GM12878 (cell line): ENCODE data around the gene TCOF1. TPM values are rescaled to one million over a fixed set of nuclear protein-coding genes. Genes with fewer than 3 reads are reported as not detected.

Experiments
- ATAC-seq: fragments of 200-7000 bp; cut with Tn5 transposase; 3 replicates; pipeline ENCODE4 v1.9.1; 2020; ENCODE audit warnings: mild to moderate bottlenecking, moderate library complexity
- BruUV-seq: library from RNA; stranded (reverse); fragments of 400-500 nt; replicated peaks from 2 replicates; lab custom pipeline; 2021; lab: Mats Ljungman, UMichigan
- CTCF ChIA-PET: fragments of 300-600 bp; sonication (Branson Sonifier 250); formaldehyde crosslinking; extraction: SDS; loops from one replicate; lab custom pipeline; 2021; ENCODE audit warnings: inconsistent platforms; lab: Yijun Ruan, JAX
- POLR2A ChIA-PET: fragments of 350-600 bp; formaldehyde crosslinking; extraction: SDS; loops from one replicate; lab custom pipeline; 2021; ENCODE audit warnings: inconsistent platforms; lab: Charles Lee
- RAD21 ChIA-PET: fragments of 300-600 bp; sonication (Branson Sonifier 250); formaldehyde crosslinking; loops from one replicate; lab custom pipeline; 2023; ENCODE audit warnings: antibody characterized with exemption; ENCODE audit not compliant: unreplicated experiment; lab: Charles Lee
- SMC1A ChIA-PET: fragments of 300-600 bp; sonication (Branson Sonifier 250); formaldehyde crosslinking; loops from one replicate; lab custom pipeline; 2023; ENCODE audit not compliant: unreplicated experiment, uncharacterized antibody; lab: Charles Lee
- DNase-seq: peaks from one replicate; pipeline ENCODE4 v3.0.0-alpha.2; 2011; ENCODE audit warnings: low read depth, low spot score
- FAIRE-seq: peaks from 3 replicates; lab custom pipeline; 2011; peaks lifted over from hg19 to GRCh38; lab: Jason Lieb, UNC
- H2AFZ ChIP-seq: 2 replicates; pipeline ENCODE4 v1.6.0; 2011; ENCODE audit warnings: low read depth, low read length, control low read depth; ENCODE audit not compliant: control insufficient read depth
- H3K27ac ChIP-seq: 2 replicates; pipeline ENCODE4 v1.5.1; 2011; ENCODE audit warnings: control low read depth; ENCODE audit not compliant: control insufficient read depth, insufficient read depth
- H3K27me3 ChIP-seq, 2 experiments: replicated peaks in 1 of 2; 2 replicates each; pipeline versions ENCODE4 v1.6.0 to v1.6.1; 2011; ENCODE audit warnings: low read length in 1 of 2; ENCODE audit not compliant: control insufficient read depth in 2 of 2, insufficient read depth in 2 of 2
- H3K36me3 ChIP-seq, 2 experiments: 2 replicates each; pipeline ENCODE4 v1.5.1; 2011; ENCODE audit warnings: low read length in 1 of 2; ENCODE audit not compliant: control insufficient read depth in 2 of 2, insufficient read depth in 2 of 2
- H3K4me1 ChIP-seq: 2 replicates; pipeline ENCODE4 v1.6.1; 2011; ENCODE audit warnings: mild to moderate bottlenecking, low read length, moderate library complexity, mixed read lengths; ENCODE audit not compliant: control insufficient read depth, insufficient read depth
- H3K4me2 ChIP-seq: 2 replicates; pipeline ENCODE4 v1.6.0; 2011; ENCODE audit warnings: control low read depth; ENCODE audit not compliant: control insufficient read depth, insufficient read depth
- H3K4me3 ChIP-seq: fragments of 200-600 bp; sonication (generic); 2 replicates; pipeline ENCODE4 v1.5.1; 2016
- H3K79me2 ChIP-seq: 2 replicates; pipeline ENCODE4 v1.6.0; 2011; ENCODE audit warnings: low read length; ENCODE audit not compliant: control insufficient read depth, insufficient read depth
- H3K9ac ChIP-seq: 2 replicates; pipeline ENCODE4 v1.8.0; 2011; ENCODE audit warnings: low read length, control low read depth, mixed read lengths; ENCODE audit not compliant: control insufficient read depth, insufficient read depth
- H3K9me3 ChIP-seq: replicated peaks from 3 replicates; pipeline ENCODE4 v1.5.1; 2011; ENCODE audit warnings: mild to moderate bottlenecking, low read length; ENCODE audit not compliant: control insufficient read depth, insufficient read depth
- H4K20me1 ChIP-seq: 2 replicates; pipeline ENCODE4 v1.6.0; 2011; ENCODE audit not compliant: control insufficient read depth, insufficient read depth
- NFYA ChIP-seq: IDR thresholded peaks from 2 replicates; pipeline ENCODE4 v1.6.1; 2011; ENCODE audit warnings: low read depth, mild to moderate bottlenecking, low read length, improper control_type of control experiment, borderline replicate concordance
- PAX5 ChIP-seq: IDR thresholded peaks from 2 replicates; pipeline ENCODE4 v1.6.1; 2011; ENCODE audit warnings: low read depth, low read length, borderline replicate concordance
- RFX5 ChIP-seq: IDR thresholded peaks from 2 replicates; pipeline ENCODE4 v1.6.1; 2011; ENCODE audit warnings: low read depth, low read length, improper control_type of control experiment
- SUPT20H ChIP-seq: IDR thresholded peaks from 2 replicates; pipeline ENCODE4 v1.6.1; 2011; ENCODE audit warnings: low read depth, mild to moderate bottlenecking, low read length, moderate library complexity, borderline replicate concordance; ENCODE audit not compliant: control insufficient read depth
- ZBTB11 ChIP-seq: fragments of 450-650 bp; formaldehyde crosslinking; IDR thresholded peaks from 2 replicates; pipeline ENCODE4 v1.5.0; 2022; ENCODE audit warnings: mild to moderate bottlenecking, missing genetic modification characterization
- WGBS: methylation state at CpG from one replicate; pipeline ENCODE4 v1.1.6; 2016; ENCODE audit warnings: low lambda C conversion rate; ENCODE audit not compliant: insufficient replicate concordance, insufficient coverage; ENCODE audit errors: missing lambda C conversion rate; 5-methylcytosine and 5-hydroxymethylcytosine counted together
- in situ Hi-C: fragments of 300-500 bp; cut with MboI; formaldehyde crosslinking; loops from 9 replicates; pipeline ENCODE4 v1.14.3; 2018; ENCODE audit warnings: mixed read lengths
- intact Hi-C: fragments of 100-400 bp; cut with micrococcal nuclease; formaldehyde crosslinking; loops from one replicate; pipeline ENCODE4 v1.14.2; 2022; ENCODE audit not compliant: unreplicated experiment
- polyA plus RNA-seq, 11 experiments: library from polyadenylated mRNA; depleted of rRNA in 4 of 11; unstranded in 6 of 11; stranded (reverse) in 5 of 11; fragments of >200 nt; fragmentation: Nextera tagmentation in 4 of 11; fragmentation: Illumina TruSeq in 1 of 11; extraction: Ambion mirVana in 4 of 11; extraction: Trizol in 1 of 11; gene quantifications; 1 replicate in 1 of 11; 2 replicates in 10 of 11; pipeline versions ENCODE4 v1.2.1 to v1.2.3, GENCODE V29; 2011 to 2016; ENCODE audit warnings: inconsistent platforms in 2 of 11, missing spikeins in 2 of 11, low read depth in 1 of 11
- total RNA-seq, 4 experiments: library from RNA; depleted of rRNA in 3 of 4; stranded (reverse); fragments of >200 nt in 3 of 4; fragmentation: Illumina TruSeq in 1 of 4; extraction: Trizol in 1 of 4; gene quantifications; 2 replicates each; pipeline versions ENCODE4 v1.2.1 to v1.2.3, GENCODE V29; 2013 to 2021
- TF ChIP-seq, protein P1 (sequence below): IDR thresholded peaks from 2 replicates; pipeline ENCODE4 v1.6.1; 2011; ENCODE audit warnings: borderline replicate concordance, low read depth, mild to moderate bottlenecking, moderate library complexity, low read length; ENCODE audit not compliant: insufficient read depth, poor library complexity, severe bottlenecking
- TF ChIP-seq, protein P2 (sequence below): fragments of 450-650 bp; conservative IDR thresholded peaks from 2 replicates; pipeline ENCODE4 v1.6.1; 2017; ENCODE audit warnings: mild to moderate bottlenecking, moderate library complexity

Gene TCOF1
- total and polyA plus RNA-seq, 10 of the 15 experiments (the other 5 are each of a cell fraction or from before 2014, with no cell fraction given): 8.7 to 83.9 (median 38.9) TPM

GRCh38 chr5:150316320-150316719, 41.2 kb upstream of the TCOF1 start:
- ATAC-seq: no peak
- Histone ChIP-seq H3K9me3 (no peaks in the 10 kb centered on the region), H2AFZ (no peak overlapping the region), H3K27me3 (peaks cover 4% of the 10 kb centered on the region in 2 experiments; a peak in 3 of 4 replicates), H3K79me2 (no peaks in the 10 kb centered on the region), H3K9ac (no peak overlapping the region), H3K4me1 (no peaks in the 10 kb centered on the region), H3K27ac (no peak overlapping the region), H4K20me1 (no peaks in the 10 kb centered on the region), H3K4me3 (no peak overlapping the region), H3K4me2 (no peak overlapping the region), H3K36me3 (no peaks in the 10 kb centered on the region)
- RAD21 ChIA-PET: no interaction called here
- CTCF ChIA-PET: interaction anchor here (0.6 kb wide), 1 partner anchor 40 kb away, joined by 3 read pairs; no protein-coding TSS in a partner anchor
- POLR2A ChIA-PET: interaction anchor here (0.7 kb wide), 1 partner anchor 13 kb away, joined by 3 read pairs; no protein-coding TSS in a partner anchor
- BruUV-seq: no TSS peak
- 51% methylated on average over 3 of the region's 3 CpGs for WGBS
- no peak for DNase-seq
- FAIRE-seq: no peak
- in situ Hi-C loops (no loop called here), intact Hi-C loops (no loop called here)
- TF ChIP-seq NFYA (no peak), SUPT20H (no peak), PAX5 (no peak), ZBTB11 (no peak), RFX5 (no peak)
- TF ChIP-seq, protein P1, sequence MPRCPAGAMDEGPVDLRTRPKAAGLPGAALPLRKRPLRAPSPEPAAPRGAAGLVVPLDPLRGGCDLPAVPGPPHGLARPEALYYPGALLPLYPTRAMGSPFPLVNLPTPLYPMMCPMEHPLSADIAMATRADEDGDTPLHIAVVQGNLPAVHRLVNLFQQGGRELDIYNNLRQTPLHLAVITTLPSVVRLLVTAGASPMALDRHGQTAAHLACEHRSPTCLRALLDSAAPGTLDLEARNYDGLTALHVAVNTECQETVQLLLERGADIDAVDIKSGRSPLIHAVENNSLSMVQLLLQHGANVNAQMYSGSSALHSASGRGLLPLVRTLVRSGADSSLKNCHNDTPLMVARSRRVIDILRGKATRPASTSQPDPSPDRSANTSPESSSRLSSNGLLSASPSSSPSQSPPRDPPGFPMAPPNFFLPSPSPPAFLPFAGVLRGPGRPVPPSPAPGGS: no peak
- TF ChIP-seq, protein P2, sequence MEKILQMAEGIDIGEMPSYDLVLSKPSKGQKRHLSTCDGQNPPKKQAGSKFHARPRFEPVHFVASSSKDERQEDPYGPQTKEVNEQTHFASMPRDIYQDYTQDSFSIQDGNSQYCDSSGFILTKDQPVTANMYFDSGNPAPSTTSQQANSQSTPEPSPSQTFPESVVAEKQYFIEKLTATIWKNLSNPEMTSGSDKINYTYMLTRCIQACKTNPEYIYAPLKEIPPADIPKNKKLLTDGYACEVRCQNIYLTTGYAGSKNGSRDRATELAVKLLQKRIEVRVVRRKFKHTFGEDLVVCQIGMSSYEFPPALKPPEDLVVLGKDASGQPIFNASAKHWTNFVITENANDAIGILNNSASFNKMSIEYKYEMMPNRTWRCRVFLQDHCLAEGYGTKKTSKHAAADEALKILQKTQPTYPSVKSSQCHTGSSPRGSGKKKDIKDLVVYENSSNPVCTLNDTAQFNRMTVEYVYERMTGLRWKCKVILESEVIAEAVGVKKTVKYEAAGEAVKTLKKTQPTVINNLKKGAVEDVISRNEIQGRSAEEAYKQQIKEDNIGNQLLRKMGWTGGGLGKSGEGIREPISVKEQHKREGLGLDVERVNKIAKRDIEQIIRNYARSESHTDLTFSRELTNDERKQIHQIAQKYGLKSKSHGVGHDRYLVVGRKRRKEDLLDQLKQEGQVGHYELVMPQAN: no peak
- SMC1A ChIA-PET: interaction anchor here (1.2 kb wide), 1 partner anchor 17 kb away, joined by 3 read pairs; no protein-coding TSS in a partner anchor
